ENCODE data around the gene SLC6A17.
A peak's percentile ranks its signal among the peaks of the same experiment; 100 is the strongest.

Gene SLC6A17

DNA sequence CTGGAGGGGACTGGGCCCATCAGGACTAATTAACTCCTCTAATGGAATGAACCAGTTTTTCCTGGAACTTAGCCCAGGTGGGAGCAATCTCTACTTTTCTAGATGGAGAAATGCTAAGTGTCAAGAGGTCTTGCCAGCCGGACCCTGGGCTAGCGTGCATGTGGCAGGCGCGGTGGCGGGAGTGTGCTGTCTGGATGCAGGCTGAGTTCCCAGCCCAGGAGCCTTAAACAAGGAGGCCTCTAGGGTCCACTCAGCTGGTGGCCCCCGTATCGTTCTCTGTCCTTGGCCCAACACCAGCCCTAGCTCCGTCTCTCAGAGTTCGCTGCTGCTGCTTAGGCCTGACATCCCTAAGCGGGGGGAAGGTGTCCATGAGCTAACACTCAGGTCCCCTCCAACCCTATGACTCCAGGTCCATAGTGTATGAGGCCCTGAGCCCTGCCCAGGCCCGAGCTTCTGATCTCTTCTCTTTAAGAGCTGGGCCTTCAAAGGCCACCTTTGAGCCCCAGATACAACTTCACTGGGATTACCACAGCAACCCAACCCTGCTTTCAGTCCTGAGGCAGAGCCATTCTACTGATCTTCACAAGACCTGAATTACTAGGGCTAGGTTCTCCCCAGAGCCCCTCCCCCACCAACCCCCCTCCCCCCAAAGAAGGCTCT, 56.1 kb downstream of the SLC6A17 start:
- no peak for DNase-seq

DNA sequence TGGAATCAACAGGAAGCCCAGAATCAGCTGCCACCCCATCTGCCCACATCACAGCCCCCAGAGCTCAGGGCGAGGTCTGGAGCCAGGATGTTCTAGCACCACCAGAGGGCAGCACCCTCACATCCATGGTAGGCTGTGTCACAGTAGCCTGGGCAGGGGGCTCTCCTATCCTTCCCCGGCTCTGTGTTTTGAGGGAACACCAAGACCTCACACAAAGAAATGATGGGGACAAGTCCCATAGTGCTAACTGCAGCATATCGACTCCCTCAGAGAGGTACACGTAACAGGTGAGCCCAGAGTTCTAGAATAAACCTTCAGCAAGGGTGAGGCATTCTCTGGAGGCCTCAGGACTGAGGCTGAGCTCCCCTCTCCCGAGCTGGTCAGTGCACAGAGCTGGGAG, 57.5 kb downstream of the SLC6A17 start:
- no peak for DNase-seq

DNA sequence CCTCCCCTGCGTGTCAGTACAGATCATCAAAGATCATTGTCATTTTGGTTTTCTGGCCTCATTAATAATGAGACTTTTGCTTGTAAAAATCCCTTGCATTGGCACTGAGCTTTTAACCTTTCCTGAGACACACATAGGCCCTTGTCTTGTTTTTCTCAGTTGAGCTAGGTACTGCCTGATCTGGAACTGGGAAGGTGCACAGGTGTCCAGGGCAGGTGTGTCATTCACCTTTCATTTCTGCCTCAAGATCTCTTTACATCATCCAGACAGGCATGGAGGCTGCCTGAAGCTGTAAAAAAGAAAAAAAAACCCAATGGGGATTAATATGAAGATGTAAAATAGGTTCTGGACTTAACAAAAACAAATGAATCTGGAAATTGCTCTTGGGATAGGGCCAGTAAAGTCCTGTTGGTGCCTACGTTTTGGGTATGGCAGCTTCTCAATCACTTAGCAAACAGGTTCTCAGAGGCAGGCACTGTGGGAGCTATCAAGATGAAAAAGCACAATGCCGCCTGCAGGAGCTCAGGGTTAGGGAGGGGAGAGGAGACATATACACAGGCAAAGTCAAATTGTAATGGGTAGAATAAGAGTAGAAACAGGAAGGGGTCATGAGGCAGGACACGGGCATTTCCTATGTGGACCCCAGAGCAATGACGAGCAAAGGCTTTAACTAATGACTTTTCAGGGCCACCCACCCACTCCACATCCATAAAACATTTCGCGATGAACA, 58.8 kb downstream of the SLC6A17 start:
- no peak for DNase-seq

DNA sequence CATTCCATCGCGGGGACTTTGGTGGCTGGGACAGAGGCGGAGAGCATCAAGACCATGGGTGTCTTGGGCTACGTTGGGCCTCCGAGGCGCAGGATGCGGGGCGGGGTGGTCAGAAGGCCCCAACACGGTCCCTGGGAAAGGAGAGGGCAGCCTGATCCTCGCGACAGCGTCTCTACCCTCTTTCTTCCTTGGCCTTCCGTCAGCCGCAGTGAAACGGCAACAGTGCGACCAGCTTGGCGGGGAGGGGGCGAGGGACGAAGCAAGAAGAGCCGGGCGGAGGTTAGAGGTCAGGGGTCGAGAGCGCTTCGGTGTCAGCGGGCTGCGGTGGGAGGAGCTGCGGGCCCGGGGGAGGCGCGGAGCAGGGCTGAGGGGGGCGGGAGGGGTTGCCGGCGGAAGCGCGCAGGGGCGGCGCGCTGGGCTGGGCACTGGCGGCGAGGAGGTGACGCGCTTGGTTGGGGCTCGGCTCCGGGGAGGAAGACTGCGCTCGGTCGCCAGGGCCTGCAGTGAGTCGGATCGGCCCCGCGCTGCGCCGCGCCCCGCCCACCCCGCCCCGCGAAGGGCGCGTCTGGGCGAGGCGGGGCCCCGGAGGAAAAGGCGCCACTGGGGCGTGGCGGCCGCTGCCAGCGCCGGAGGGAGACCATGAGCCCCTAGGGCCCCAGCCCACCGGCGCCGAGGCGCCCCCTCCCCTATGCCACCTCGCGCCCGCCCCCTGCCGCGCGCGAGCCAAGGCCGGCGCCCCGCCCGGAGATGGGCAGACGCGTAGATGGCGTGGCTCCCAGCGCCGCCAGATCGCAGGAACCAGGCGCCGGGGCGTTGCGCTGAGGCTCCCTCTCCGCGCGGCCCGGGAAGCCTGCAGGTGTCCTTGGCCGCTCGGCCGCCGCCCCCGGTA, 59.7 kb downstream of the SLC6A17 start, which contains the start of gene KCNC4:
KCNC4 (plus strand) TSS at position 600 of the 889 bp plus-strand sequence. CDS start 1,186 bp downstream, outside the sequence.
- peak; percentile 36 for DNase-seq

DNA sequence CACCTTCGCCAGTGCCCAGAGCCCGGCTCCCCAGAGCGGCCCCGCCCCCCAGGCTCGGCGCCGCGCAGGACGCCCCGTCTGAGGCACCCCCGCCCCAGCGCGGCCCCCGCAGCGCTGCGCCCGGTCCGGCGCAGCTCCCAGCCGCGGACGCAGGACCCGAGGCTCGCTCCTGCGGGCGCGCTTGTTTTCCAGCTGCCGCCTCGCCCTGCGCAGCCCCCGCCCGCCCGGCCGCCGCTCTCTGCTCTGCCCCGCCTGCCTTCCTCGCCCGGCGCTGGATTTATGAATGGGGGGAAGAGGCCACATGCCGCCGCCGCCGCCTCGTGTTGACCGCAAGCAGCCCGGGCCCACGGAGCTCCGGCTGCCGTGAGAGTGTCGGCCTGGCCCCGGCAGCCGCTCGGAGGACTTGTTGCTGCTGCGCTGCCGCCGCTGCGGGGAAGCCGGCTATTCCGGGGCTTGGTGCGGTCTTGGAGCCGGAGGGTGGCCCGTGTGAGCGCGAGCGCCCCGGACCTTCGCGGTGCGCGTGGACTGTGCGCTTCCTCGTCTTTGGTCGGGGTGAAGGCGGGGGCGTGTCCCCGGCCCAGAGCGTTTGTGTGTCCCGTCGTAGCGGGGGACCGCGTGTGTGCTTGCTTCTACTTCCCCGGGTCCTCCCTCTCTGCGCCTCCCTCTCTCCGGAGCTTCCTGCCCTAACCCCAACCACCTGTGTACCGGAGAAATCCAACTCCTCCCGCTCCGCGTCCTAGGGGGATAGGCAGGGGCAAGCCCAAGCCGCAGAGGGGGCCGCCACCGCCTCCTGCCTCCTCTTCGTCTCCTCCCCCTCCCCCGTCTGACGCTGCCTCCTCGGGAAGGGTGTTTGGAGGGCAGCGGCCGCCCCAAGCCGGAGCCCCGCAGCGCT, 60.6 kb downstream of the SLC6A17 start:
- DNase-seq = no peak

DNA sequence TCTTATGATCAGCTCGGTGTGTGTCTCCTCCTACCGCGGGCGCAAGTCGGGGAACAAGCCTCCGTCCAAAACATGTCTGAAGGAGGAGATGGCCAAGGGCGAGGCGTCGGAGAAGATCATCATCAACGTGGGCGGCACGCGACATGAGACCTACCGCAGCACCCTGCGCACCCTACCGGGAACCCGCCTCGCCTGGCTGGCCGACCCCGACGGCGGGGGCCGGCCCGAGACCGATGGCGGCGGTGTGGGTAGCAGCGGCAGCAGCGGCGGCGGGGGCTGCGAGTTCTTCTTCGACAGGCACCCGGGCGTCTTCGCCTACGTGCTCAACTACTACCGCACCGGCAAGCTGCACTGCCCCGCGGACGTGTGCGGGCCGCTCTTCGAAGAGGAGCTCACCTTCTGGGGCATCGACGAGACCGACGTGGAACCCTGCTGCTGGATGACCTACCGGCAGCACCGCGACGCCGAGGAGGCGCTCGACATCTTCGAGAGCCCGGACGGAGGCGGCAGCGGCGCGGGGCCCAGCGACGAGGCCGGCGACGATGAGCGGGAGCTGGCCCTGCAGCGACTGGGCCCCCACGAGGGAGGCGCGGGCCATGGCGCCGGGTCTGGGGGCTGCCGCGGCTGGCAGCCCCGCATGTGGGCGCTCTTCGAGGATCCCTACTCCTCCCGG, 61.3 kb downstream of the SLC6A17 start:
- no peak for DNase-seq

DNA sequence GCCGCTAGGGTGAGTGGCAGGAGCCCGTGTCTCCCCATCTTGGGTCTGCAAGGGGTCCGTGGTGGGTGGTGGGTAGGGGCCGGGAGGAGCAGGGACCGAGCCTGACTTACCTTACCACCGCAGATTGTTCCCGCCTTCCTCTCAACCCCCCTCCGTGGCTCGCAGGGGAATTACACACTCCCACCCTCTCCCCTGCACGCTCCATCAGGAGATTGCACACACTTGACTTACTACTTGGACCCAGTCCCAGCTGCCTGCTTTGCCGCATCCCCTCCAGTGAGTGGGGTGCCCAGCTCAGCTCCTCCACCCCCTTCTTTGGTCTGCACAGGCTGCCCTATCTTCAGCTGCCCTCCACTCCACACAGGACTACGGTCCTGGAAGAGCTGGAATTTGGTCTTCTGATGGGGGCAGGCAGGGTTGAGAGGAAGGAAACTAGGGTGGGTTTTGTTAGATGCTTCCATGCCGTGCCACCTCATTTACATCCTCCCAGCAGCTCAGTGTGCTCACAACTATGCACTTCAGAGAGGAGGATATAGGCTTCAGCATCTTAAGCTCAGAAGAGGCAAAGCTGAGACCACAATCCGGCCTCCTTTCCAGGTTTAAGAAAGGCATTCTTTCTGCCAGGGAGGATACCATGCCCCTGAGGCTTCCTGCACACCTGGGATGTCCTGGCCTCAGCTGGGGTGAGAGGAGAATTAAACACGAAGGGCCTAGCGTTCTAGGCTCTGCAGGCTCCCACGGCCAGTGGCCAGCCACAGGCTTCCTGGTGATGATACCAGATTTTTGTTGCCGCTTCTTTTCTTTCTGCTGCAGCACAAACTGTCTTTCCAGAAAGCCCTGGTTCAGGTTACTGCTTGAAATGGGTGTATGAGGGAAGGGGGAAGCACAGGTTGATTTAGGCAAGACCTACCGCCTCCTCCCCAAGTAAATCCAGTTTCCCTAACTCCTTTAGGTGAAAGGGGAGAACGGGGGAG, 62.2 kb downstream of the SLC6A17 start:
- no peak for DNase-seq

DNA sequence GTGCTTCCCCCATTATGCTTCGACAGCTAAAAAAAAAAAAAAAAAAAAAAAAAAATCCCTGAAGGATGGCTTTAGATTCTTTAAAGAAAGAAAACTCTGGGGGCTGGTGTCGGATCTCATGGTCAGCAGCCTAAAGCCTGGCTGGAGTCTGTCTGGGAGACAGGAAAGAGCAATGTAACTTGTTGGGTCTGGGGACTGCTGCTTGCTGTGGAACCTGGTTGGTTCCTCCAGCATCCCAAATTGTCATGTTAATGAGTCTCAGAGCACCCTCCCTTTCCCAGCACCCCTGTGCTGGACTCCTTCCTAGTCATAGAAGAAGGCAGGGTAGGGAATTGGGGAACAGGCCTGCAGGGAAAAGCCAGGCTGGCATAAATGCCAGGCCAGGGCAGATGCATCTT, 62.8 kb downstream of the SLC6A17 start:
- DNase-seq = no peak

DNA sequence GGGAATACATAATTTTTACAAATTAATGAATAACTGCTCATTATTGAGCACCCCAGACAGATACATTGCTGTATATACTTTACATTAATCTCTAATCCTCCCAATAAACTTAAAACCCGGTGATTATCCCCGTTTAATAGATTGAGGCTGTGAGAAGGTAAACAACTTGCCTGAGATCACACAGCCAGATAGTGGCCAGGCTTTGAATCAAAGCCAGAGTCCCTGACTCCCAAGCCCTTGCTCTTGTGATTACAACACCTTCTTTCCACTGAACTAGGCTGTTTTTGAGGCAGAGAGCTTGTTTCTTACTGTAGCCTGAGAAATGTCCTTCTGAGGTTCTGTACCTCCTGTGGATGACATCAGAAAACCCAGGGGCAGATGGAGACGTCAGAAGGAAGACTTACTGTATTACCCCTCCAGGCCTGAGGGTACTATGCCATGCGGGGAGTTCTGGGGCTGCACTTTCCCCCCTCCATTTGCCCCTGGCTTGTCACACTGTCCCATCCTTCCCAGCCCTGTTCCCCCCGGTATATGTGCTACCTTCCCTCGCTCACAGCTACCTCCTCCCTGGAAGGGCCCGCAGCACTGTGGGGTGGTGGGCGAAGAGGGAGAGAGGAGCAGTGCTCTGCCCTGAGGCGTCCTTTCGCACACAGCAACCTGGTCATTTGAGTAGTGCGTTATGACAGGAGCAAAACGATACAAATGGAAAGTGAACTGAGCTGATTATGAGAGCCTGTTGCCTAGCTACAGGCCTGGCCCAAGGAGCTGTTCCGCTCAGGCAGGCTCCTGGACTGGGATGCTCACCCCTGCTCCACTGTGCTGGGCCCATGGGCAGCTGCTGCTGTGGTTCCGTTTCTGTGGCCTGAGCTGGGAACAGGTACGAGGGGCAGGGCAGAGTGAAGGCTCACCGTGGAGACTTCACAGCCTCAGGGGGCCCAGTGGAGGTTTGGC, 64.4 kb downstream of the SLC6A17 start:
- DNase-seq = no peak

DNA sequence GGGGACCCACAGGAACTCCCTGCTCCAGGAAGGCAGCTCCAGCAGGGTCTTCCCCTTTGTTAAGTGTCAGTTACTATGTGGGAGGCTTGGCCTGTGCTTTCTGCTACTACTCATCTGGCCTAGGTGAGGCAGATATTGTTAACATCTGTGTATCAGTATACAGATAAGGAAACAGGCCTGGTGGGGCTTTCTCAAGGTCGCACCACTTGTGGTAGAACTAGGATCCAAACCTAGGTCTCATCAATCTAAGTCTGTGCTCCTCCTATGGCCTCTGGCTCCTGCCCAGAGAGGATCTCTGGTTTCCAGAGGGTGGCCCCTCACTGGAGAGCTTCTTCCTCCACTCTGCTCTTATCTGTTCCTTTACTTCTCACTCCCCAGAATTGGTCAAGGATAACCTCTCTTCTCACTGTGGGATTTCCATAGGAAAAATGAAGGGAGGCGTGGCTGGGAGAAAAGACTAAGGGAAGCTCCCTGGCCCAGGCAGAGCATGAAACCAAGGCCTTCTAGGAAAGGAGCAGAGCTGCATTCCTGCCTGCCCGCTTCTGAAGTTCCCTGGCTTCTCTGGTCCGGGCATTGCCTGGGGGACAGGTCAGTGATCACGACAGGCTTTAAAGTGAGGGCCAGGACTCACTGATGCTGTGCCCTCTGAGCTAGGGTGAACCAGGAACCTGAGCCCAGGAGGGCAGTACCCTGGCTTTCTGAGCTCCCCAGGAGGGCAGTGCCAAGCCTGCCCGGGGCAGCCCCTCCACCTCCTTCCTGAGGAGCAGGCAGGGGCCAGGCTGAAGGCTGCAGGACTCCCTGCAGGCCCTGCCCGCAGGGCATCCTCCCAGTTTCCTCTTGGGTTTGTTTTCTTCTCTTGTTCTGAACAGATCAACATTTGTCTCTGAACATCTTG, 65.6 kb downstream of the SLC6A17 start:
- no peak for DNase-seq

DNA sequence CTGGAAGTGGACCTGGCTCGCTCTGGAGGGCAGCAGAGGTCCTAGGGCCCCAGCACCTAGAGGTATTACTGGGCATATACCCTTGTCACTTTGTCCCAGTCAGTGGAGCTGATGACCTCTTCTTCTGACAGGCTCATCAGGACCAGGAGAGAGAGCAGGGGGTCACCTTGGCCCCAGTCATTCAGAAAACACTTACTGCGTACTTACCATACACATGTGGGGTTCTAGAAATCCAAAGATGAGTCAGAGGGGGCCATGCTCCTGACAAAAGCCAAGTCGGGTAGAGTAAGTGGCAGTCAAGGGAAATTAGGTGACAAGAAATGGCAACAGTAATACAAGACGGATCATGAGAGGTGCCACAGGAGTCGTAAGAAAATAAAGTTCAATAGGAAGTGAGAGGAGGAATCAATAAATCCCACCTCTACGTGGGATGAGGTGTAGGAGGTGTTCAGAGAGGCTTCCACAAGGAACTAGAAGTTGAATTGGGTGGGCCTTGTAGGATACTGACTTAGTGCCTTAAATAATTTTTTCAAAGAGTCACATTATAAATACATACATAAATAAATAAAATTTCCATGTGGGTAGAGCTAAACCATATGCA, 66.7 kb downstream of the SLC6A17 start:
- no peak for DNase-seq

DNA sequence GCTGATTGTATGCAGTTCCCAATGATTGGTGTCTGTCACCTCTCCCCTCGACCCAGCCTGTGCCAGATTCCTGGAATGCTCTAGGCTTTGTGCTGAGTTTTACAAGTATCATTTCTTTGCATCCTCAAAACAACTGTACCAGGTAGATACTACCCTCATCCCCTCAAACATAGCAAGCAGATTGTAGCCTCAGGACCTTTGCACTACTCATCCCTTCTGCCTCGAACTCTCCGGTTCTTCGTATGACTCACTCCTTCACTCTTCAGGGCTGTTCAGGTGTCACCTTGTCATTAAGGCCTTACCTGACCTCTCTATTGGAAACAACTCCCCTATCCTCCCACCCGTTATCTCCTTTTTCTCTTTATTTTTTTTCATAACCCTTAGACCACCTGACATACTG, 67.8 kb downstream of the SLC6A17 start:
- DNase-seq = no peak

DNA sequence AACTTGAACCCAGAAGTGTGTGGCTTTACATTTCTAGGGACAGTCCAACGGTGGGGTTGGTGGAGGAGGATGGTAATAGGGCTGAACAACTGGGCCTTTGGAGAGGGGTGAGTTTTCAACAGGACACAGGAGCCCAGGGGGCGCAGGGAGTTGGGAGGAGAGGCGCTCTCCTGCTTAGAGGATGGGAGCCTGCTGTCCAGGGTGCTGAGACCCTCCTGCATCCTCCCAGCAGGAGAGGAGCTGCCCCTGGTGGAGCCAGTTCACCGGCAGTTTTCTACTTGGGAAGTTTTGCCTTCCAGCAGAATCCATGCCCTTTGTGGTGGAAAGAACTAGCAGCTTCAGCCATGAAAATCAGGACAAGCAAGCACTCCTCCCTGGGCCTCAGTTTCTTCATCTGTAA, 68.4 kb downstream of the SLC6A17 start:
- no peak for DNase-seq

DNA sequence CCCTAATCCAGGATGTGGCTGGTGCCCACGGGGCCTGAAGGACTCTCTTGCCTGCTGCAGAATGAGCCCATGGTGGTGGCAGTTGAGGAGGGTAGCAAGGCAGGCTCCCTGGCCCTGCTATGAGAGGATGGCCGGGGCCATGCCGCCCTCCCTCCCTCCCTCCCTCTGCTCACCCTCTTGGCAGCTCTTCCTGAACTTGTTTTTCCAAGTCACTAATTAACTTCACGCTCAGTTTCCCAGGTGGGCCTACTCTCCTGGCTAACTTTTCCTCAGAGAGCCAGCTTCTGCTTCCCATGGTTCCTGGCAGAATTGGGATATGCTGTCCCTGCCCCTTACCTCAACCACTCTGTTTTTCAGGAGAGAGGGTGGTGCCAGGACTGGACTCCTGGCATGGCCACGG, 70.0 kb downstream of the SLC6A17 start:
- DNase-seq = no peak

DNA sequence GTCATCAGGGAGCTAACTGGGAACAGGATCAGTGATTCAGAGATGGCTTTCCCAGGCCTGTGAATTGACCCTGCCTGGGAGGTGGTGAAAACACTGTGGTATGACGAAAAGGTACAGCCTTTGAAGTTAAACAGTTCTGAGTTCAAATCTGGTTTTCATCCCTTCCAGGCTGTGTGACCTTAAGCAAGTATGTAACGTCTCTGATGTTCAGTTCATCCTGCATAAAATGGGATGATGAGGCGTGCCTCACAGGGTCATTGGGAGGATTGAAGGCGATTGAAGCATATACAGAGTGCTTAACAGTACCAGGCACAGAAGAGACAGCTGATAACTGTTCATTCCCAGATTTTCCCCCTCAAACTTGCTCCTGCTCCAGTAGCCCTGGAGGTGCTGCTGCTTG, 70.8 kb downstream of the SLC6A17 start:
- no peak for DNase-seq

DNA sequence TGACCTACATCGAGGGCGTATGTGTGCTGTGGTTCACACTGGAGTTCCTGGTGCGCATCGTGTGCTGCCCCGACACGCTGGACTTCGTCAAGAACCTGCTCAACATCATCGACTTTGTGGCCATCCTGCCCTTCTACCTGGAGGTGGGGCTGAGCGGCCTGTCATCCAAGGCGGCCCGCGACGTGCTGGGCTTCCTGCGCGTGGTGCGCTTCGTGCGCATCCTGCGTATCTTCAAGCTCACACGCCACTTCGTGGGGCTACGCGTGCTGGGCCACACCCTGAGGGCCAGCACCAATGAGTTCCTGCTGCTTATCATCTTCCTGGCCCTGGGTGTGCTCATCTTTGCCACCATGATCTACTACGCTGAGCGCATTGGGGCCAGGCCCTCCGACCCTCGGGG, 72.8 kb downstream of the SLC6A17 start:
- DNase-seq = no peak

DNA sequence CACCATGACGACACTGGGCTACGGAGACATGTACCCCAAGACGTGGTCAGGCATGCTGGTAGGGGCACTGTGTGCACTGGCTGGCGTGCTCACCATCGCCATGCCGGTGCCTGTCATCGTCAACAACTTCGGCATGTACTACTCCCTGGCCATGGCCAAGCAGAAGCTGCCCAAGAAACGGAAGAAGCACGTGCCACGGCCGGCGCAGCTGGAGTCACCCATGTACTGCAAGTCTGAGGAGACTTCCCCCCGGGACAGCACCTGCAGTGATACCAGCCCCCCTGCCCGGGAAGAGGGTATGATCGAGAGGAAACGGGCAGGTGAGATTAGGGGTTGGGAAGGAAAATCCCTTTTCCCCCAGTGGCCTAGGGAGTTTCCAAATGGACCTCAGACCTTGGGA, 73.3 kb downstream of the SLC6A17 start:
- DNase-seq = no peak
